Hindlimb muscle (tissue), 1 donor: ENCODE results near the gene UMAD1. TPM values are rescaled to one million over a fixed set of nuclear protein-coding genes. Genes with fewer than 3 reads are reported as not detected.
"Not testable (repeated sequence)": the region's sequence is repeated elsewhere in the genome, so short reads cannot be mapped to it uniquely, and the experiment has no call there.

ENCODE experiments used
- DNase-seq: peaks from one replicate; pipeline ENCODE4 v3.0.0-alpha.2; 2013
- polyA plus RNA-seq: library from polyadenylated mRNA; unstranded; fragments of 120-200 nt; gene quantifications from one replicate; pipeline ENCODE4 v1.2.1, GENCODE V29; 2013; ENCODE audit not compliant: insufficient read length

The UMAD1 gene
- polyA plus RNA-seq, 1 donor: 8.0 TPM

DNA sequence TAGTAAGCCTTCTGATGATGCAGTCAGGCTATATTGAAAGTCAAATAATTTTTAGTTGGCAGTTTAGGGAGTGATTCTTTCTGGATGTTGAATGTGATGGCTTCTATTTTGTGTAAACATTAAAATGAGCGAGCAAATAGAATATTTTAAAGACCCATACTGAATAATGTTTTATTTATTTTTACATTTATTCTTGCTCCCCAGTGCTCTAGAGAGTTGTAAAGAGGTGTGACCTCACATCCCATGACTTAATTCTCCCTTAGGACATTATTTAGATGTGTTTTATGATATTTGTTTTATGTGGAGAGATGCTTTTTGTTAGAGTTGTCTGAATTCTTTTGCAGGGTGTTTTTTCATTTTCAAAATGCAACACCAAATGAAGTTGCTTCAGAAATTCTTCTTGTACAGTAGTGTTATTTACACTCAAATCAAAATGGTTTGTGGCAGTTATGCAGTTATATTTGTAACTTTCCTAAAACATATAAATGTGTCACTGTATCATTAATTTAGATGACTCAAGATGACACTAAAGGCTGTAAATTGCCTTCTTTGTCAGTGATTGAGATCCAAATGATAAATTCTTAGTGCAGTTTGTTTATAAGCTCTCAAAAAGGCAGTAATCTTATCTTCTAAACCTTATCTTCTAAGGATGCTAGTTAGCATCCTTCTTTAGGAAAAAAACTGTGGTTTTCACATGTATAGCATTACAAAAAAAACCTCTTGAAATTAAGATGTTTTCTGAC lies 12.4 kb downstream of the UMAD1 start:
- DNase-seq: no peak

GRCh38 chr7:7653593-7654187 lies 13.1 kb downstream of the UMAD1 start:
- DNase-seq: no peak

- peak; percentile 12 for DNase-seq
Measured at GRCh38 chr7:7654964-7655715, 14.6 kb downstream of the UMAD1 start.

DNA sequence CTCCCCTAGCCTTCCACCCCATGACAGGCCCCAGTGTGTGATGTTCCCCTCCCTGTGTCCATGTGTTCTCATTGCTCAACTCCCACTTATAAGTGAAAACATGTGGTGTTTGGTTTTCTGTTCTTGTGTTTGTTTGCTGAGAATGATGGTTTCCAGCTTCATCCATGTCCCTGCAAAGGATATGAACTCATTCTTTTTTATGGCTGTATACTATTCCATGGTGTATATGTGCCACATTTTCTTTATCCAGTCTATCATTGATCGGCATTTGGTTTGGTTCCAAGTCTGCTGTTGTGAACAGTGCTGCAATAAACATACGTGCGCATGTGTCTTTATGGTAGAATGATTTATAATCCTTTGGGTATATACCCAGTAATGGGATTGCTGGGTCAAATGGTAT lies 15.9 kb downstream of the UMAD1 start:
- not testable (repeated sequence) for DNase-seq

DNA sequence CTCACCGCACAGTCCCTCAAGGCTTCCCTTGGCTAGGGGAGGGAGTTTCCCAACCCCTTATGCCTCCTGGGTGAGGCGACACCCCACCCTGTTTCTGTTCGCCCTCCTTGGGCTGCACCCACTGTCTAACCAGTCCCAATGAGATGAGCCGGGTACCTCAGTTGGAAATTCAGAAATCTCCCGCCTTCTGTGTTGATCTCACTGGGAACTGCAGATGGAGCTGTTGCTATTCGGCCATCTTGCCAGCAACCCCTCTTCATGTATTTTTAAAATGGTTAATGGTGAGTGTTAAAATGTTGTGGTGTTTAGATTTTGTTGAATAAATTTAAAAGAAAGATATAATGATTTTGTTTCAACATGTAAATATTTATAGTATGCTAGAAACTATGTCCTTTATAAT lies 22.0 kb downstream of the UMAD1 start:
- DNase-seq: no peak

GRCh38 chr7:7664291-7664690 lies 23.7 kb downstream of the UMAD1 start:
- DNase-seq: no peak

DNA sequence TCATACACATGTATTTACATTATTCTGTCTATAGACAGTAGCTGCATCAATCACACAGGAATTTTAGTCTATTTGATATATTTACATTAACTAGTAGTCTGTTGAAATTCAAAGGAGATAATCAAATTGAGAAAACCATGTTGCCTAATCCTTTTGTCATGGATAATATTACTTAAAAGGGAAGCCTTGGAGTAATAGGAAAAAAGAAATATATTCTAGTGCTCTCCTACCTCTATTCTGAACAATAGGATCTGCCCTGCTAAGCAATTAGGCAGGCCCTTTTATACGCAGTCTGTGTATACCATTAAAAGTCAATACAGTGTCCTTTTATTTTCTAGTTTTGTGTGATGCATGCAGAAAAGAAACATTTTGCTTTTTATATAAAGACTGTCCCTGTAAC lies 24.5 kb downstream of the UMAD1 start:
- no peak for DNase-seq

DNA sequence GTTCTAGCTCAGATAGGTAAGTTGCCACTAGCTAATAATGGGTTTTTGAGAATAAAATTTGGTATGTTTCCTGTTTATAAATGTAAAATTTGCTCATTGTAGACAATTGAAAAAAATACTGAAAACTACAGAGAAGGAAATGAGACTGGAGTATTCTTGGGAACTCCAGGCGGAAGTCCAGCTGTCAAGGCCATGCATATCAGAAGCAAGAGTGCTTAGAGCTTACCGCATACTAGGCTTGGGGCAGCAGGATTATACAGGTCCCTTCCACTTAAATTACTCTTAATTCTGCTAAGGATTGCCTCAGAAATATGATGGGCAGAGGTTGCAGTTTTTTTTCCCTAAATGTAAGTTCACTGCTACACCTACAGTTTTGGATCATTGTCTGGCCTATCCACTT lies 26.6 kb downstream of the UMAD1 start:
- no peak for DNase-seq

- DNase-seq: no peak
Measured at GRCh38 chr7:7668706-7669105, 28.2 kb downstream of the UMAD1 start.

GRCh38 chr7:7670490-7670889 lies 29.9 kb downstream of the UMAD1 start:
- no peak for DNase-seq

DNA sequence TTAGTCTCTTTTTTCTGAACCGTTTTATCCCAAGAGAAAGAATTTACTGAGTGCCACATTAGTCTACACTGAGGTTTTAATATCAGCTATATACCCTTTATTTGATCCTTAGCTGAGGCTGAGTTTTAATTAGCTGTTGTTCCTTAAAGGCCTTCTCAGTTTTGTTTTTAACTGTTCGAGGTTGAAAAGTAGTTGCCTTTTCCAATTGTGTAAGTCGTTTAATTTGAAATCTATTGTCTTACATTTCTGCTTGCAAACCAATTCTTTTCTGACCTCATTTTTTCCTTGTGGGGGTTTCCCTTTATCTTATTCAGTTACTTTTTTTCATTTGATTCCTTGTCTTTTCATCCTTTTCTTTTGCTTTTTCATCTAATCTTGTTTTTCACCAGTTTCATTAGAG lies 30.8 kb downstream of the UMAD1 start:
- no peak for DNase-seq

GRCh38 chr7:7672545-7673239 lies 32.1 kb downstream of the UMAD1 start:
- no peak for DNase-seq

DNA sequence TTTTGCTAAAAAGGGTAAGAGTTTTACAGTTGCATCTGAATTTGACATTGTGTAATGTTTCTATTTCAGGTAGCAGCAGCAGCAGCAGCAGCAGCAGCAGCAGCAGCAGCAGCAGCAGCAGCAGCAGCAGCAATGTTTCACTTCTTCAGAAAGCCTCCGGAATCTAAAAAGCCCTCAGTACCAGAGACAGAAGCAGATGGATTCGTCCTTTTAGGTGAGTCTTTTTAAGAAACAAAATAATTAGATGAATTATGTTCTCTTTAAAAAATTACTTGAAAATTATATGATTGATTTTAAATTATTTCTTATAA lies 32.6 kb downstream of the UMAD1 start:
- DNase-seq: no peak

- no peak for DNase-seq
Measured at GRCh38 chr7:7675686-7676085, 35.1 kb downstream of the UMAD1 start.

GRCh38 chr7:7679640-7680039 lies 39.1 kb downstream of the UMAD1 start:
- DNase-seq: not testable (repeated sequence)

- peak; percentile 70 for DNase-seq
Measured at GRCh38 chr7:7681191-7681935, 40.8 kb downstream of the UMAD1 start.

GRCh38 chr7:7681936-7682329 lies 41.4 kb downstream of the UMAD1 start:
- DNase-seq: no peak

DNA sequence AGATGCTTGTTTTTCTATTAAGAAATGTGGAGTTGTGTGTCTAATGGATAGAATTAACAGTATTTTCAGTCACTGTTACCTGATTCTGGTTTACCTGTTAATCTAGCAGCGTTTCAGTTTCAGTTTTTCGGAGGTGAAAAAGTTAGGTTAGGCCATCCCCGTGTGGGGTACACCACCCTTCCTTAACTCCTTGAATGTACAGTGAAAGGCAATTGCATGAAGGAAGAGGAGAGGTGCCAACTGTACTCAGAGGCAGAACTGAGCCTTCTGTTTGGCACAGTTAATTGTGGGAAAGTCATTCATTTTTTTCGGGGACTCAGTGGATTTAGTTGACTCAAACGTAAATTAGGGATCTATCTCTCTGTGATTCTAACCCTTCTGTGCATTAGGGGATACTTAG lies 42.3 kb downstream of the UMAD1 start:
- DNase-seq: no peak

GRCh38 chr7:7686811-7687508 lies 46.4 kb downstream of the UMAD1 start:
- no peak for DNase-seq

- no peak for DNase-seq
Measured at GRCh38 chr7:7687800-7688199, 47.2 kb downstream of the UMAD1 start.

GRCh38 chr7:7688310-7688709 lies 47.8 kb downstream of the UMAD1 start:
- no peak for DNase-seq

DNA sequence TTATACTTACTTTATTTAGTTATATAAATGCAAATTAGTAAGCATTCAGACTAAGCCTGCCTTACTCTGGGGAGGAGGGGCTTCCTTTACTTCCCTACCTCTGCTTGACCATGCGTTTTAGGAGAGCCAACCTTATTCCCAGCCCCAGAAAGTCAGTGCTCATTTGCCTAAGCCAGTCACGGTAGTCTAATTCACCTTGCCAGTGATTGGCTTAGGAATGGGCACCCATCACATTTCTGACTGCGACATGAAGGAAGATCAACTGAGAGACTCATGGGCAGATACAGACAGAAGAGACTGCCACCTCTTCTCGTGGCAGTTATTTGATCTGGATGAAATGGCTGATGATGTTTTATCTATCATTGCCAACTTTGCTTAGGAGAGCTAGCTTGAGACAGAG lies 48.4 kb downstream of the UMAD1 start:
- no peak for DNase-seq
